Superior temporal gyrus (tissue), 1 donor: Measurements from ENCODE around the gene STARD8.
"Not testable (repeated sequence)": the region's sequence is repeated elsewhere in the genome, so short reads cannot be mapped to it uniquely, and the experiment has no call there.

ENCODE experiments used
- DNase-seq: peaks from one replicate; pipeline ENCODE4 v3.0.0-alpha.2; 2016; ENCODE audit errors: extremely low spot score

STARD8 gene

GRCh38 chrX:68656473-68656872 lies 9.0 kb downstream of the STARD8 start:
- DNase-seq: not testable (repeated sequence)

GRCh38 chrX:68658530-68658929 lies 11.1 kb downstream of the STARD8 start:
- no peak for DNase-seq

DNA sequence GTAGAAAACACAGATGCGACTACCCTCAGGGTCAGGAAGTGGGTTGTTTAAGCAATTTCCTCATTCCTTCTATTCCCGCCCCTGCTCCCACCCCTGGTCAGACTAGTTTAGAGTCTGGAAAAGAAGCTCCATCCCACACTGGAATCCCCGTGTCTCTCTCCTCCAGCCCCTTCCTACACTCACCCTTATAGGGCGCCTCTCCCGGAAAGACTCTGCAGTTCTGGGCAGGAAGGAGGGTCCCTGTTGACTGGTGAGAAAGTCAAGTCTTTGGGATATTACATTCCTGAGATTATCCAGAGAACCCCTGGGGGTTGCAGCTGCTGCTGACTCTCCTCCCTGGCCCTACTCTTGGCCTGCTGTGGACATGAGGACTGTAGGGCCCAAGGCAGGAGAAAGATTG lies 11.9 kb downstream of the STARD8 start:
- no peak for DNase-seq

DNA sequence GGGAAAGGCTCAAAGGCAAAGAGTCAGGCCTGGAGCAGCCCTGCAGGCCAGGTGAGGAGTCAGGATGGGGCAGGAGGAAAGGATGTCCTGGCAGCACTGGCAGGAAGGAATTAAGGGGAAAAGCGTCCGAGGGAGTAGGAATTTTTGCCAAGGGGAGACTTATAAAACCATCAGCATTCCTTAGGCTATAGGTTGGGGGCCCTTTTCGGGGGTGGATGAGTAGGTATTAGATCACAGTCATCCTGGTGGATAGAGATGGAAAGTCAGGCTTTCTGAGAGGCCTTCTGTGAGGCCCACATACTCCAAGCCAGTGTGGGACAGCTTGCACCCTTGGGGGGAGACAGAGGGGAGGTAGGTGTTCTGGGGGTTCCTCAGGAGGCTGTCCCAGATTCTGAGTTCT lies 12.3 kb downstream of the STARD8 start:
- no peak for DNase-seq

GRCh38 chrX:68660746-68661145 lies 13.3 kb downstream of the STARD8 start:
- no peak for DNase-seq

GRCh38 chrX:68665502-68665901 lies 18.0 kb downstream of the STARD8 start:
- no peak for DNase-seq

DNA sequence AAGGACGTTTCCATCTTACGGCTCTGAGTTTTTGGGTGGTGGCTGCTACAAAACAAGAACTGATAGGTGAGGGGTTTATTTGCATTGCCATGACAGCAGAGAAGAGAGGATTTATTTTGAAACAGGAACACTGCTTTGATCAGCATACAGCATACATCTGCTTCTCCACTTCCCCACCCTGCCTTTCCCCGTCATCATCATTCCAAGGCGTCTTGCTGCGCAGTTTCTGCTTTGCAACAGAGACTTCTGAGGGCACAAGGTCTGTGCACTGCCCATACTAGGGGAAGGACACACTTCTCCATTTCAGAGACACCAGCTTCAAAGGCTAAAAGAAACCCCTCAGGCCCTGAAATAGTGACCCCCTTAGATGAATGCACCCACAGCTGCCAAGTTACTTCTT lies 19.1 kb downstream of the STARD8 start:
- no peak for DNase-seq

DNA sequence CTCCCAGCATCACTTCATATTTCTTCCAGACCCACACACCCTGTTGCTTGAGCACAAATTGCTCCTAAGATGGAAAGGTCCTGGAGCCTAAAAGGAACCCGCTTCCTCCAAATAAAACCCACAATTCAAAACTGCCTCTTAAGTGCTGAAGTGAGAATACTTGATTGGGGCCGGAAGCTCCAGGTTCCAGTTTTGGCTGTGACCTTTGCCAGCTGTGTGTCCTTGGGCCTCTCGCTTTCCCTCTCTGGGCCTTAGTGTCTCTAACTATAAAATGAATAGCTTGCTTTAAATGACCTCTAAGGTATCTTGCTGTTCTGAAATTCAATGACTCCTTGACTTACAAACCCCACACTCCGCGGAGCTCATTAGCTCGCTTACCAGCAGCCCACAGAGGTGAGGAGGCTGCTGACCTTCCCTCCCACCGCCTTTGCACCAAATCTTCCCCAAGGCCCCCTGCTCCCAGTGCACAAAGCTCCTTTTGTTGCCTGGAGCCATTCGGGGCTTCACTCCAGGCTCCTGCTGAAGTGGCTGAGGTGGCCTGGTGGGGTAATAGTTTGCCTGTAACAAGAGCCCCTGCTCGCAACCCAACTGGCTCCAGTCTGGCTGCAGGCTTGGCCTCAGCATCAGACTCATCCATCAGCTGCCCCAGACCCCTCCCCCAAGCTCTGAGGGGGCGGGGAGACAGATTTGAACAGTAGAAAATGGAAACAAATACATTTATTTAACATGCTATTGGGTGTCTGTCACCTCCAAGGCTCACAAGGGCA lies 21.8 kb downstream of the STARD8 start:
- DNase-seq: no peak

- DNase-seq: no peak
Observed at GRCh38 chrX:68669871-68670270, 22.4 kb downstream of the STARD8 start.

- DNase-seq: no peak
Observed at GRCh38 chrX:68671221-68671620, 23.8 kb downstream of the STARD8 start.

DNA sequence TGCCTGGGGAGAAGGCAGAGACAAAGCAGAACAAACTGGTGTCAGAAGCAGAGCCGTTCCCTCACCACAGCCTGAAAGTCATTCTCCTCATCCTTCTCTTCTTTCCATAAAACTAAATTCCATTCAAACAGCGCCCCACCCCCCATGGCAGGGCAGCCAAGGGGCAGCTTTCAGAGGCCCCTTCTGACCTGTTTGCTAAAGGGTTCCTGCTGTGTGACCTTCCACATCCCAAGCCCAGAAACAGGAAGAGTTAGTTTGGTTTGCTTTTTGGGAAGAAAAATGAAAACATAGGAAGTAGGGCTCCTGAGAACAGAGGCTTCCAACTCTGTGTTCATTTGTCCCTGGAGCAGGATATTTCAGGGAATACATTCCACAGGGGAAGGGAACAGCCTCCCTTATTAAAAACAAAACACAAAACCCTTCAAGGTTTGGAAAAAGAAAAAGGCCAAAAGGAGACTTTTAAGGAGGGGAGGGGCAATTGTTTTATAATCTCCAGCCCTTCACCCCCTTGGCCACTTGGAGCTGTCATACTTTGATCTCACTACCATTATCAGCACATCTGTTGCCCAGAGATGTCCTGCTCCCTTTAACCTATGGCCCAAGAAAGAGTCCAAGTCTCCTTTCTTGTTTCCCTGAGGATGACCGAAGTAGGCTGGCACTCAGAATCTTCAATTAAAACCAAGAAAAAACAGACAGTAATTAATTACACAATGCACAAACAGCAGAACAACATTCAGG lies 25.3 kb downstream of the STARD8 start:
- no peak for DNase-seq

GRCh38 chrX:68675571-68675970 lies 28.1 kb downstream of the STARD8 start:
- DNase-seq: no peak

DNA sequence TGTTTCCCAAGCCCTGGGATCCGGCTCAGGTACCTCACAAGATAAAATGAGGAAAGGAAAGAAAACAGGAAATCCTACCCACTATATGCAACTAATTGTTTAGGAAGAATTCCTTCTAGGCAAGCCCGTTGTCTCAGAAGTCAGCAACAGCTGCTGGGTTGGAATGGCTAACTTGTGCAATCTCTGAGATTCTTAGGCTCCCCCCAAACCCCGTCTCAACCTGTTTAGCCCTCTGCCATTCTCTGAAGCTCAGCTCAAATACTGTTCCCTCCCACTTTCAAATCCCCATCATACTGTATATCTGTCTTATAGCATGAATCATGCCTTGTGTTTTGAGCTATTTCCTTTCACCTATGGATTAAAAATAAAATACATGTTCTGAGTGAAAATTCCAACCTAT lies 28.9 kb downstream of the STARD8 start:
- no peak for DNase-seq

DNA sequence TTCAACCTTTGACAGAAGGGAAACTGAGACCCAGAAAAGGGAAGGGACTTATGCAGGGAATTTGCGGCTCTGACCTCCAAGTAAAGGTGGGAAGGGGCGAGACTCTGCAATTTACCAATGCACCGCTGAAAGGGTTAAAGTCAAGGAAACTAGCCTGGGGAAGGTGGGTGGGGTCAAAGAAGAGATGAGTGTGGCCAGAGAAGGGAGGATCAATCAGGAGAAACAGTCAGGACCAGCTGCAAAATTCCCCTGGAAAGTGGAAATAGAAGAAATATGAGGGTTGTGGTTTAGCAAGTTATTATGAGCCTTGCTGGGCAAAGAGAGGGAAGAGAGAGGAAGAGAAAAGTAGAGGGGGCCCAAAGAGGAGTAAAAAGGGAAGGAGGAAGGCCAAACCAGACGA lies 30.5 kb downstream of the STARD8 start:
- no peak for DNase-seq

- no peak for DNase-seq
Observed at GRCh38 chrX:68681443-68681941, 34.0 kb downstream of the STARD8 start.

DNA sequence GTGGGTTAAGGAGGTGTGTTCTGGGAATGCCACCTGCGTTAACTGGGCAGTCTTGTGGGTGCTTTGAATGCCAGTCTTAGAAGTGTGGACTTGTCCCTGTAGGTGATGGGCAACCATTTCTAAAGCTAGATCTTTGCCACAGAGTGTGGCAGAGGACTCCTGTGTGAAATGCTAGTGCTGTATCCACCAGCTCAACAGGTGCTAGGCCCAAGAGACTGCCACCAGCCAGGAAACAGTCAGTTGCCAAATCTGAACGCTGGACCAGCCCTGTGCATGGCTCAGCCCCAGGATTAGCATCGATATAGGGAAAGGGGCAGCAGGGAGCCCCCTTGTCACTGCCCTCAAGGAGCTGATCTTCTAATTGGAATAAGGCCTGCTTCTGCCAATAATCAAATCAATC lies 35.3 kb downstream of the STARD8 start:
- no peak for DNase-seq

- DNase-seq: no peak
Observed at GRCh38 chrX:68683580-68683979, 36.1 kb downstream of the STARD8 start.

- no peak for DNase-seq
Observed at GRCh38 chrX:68684291-68684918, 36.9 kb downstream of the STARD8 start.

DNA sequence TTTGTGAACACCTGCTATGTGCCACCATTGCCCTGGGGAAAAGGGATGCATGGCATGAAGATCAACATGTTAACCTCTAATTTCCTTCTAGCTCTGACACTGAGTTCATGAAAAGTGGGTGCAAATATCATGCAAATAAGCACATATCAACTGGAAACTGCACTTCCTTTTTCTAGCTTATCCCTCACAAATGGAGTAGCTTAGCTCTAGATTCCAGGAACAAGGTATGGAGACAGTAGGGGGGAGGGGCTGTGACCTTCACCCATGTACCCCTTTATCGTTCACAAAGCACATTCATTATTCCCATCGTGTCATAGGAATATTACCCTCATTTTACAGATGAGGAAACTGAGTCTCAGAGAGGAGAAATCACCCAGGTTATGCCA lies 37.4 kb downstream of the STARD8 start:
- DNase-seq: no peak

GRCh38 chrX:68685685-68686084 lies 38.2 kb downstream of the STARD8 start:
- no peak for DNase-seq

GRCh38 chrX:68686097-68686977 lies 38.9 kb downstream of the STARD8 start:
- no peak for DNase-seq

DNA sequence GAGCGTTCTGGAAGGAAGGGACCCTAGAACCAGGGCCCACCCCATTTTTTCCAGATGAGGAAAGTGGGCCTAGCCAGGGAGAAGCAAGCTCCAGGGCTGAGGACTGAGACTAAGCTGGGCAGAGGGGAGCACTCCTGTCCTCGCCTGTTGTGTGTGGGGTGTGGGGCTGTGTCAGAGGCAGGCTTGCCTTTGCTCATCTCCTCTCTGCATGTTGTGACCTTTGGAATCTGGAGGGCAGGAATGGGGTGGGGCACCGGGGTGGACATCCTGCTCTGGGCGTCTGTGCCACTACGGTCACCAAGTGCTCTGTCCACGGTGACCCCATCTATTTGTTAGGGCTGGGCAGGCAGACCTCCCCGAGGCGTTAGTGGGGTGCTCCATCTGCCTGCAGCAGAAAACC lies 41.5 kb downstream of the STARD8 start:
- DNase-seq: not testable (repeated sequence)
